PC-9 (cell line): ENCODE results near the gene ZNF100.
"Not testable (repeated sequence)": the region's sequence is repeated elsewhere in the genome, so short reads cannot be mapped to it uniquely, and the experiment has no call there.

ENCODE experiments used
- CTCF ChIP-seq: fragments of 200-600 bp; sonication (generic); conservative IDR thresholded peaks from 2 replicates; pipeline ENCODE4 v1.6.1; 2017; ENCODE audit warnings: mixed run types, antibody characterized with exemption, mild to moderate bottlenecking, moderate library complexity
- EZH2 ChIP-seq: fragments of 200-600 bp; sonication (generic); IDR thresholded peaks from 2 replicates; pipeline ENCODE4 v1.8.0; 2017; ENCODE audit warnings: antibody characterized with exemption, low read depth

- not testable (repeated sequence) for TF ChIP-seq CTCF, EZH2
Observed at GRCh38 chr19:21707878-21708277, 59.5 kb downstream of the ZNF100 start.
